D721Med (cell line): Measurements from ENCODE around the gene SUDS3.

Source experiments
- DNase-seq: peaks from one replicate; pipeline ENCODE4 v3.0.0; 2011; ENCODE audit warnings: low spot score; ENCODE audit not compliant: insufficient read length
- FAIRE-seq: peaks from 2 replicates; lab custom pipeline; 2011; peaks lifted over from hg19 to GRCh38; lab: Jason Lieb, UNC
- CTCF ChIP-seq: IDR thresholded peaks from 2 replicates; pipeline ENCODE4 v1.5.1; 2012; ENCODE audit warnings: mild to moderate bottlenecking, control low read depth; ENCODE audit not compliant: insufficient read depth; ENCODE audit errors: missing control alignments

The SUDS3 gene

GRCh38 chr12:118409834-118410233 lies 33.5 kb downstream of the SUDS3 start:
- no peak for FAIRE-seq
- DNase-seq: no peak

GRCh38 chr12:118417942-118418341 lies 41.6 kb downstream of the SUDS3 start:
- FAIRE-seq (no peak), DNase-seq (no peak)
- TF ChIP-seq CTCF: no peak

More at GRCh38 chr12:118409834-118410233, 33.5 kb downstream of the SUDS3 start:
- no peak for TF ChIP-seq CTCF

GRCh38 chr12:118418385-118419057 lies 42.2 kb downstream of the SUDS3 start:
- no peak for FAIRE-seq

GRCh38 chr12:118420673-118421072 lies 44.3 kb downstream of the SUDS3 start:
- TF ChIP-seq CTCF: no peak
- FAIRE-seq (no peak), DNase-seq (no peak)

More at GRCh38 chr12:118418385-118419057, 42.2 kb downstream of the SUDS3 start:
- DNase-seq: no peak
- TF ChIP-seq CTCF: no peak

GRCh38 chr12:118424884-118425283 lies 48.5 kb downstream of the SUDS3 start:
- TF ChIP-seq CTCF: no peak
- FAIRE-seq (no peak), DNase-seq (no peak)

GRCh38 chr12:118425364-118425763 lies 49.0 kb downstream of the SUDS3 start:
- FAIRE-seq: no peak
- no peak for DNase-seq
- TF ChIP-seq CTCF: no peak

- no peak for DNase-seq
- no peak for FAIRE-seq
- TF ChIP-seq CTCF: no peak
These were observed 51.5 kb downstream of the SUDS3 start for GRCh38 chr12:118427819-118428218.
